Measurements from ENCODE around the gene ZNF780A. TPM values are rescaled to one million over a fixed set of nuclear protein-coding genes. Genes with fewer than 3 reads are reported as not detected.
"Not testable (repeated sequence)": the region's sequence is repeated elsewhere in the genome, so short reads cannot be mapped to it uniquely, and the experiment has no call there.

Gene ZNF780A
- total RNA-seq, result 10.2 and 10.5 TPM in 2 replicates

DNA sequence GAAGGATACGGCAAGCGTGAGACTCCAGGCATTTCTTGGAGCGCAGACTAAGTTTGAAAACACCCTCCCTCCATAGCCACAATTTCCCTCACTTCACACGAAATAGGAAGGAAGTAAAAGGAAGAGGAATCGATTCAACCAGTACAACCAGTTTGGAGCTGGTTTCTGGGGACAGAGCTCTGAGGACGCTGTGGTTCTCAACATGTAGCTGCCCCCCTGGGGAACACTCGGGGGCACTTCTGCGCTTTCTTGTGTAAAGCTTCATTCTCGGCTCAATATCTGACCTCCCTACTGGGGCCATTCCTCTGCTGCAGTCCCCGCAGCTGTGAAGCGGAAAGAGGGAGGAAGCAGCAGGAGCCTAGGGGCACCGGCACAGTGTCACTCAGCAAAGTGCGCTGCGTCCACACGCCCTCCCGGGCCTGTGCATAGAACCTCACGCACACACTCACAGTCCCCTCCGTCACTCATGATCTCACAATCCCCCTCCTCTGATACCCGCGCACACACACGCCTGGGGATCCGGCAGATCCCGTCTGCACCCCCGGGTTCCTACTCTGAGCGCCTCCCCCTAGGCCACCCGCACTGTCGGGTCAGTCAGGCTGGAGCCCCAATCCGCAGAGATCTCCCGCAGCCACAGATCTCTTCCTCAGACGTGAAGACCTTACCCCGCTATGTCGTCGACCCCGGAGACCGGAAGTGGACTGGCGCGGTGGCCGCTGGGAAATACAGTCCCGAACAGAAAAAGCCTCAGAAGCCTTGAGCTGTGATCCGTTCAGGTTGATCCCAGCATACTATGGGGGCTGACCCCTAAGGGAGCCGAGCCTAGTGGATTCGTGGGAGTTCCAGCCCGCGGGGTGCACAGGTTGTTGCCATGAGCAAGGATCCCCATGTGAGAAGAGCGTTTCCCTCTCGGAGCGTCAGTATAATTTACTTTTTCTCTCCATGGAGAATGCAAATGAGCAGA, at the start of gene ZNF780A:
ZNF780A (minus strand) TSS at position 703 of the 964 bp plus-strand sequence. CDS start 6,190 bp downstream, outside the sequence.
- DNase-seq (ENCODE audit: low read depth in 2 of 2), result peak; percentile 54 to 69

DNA sequence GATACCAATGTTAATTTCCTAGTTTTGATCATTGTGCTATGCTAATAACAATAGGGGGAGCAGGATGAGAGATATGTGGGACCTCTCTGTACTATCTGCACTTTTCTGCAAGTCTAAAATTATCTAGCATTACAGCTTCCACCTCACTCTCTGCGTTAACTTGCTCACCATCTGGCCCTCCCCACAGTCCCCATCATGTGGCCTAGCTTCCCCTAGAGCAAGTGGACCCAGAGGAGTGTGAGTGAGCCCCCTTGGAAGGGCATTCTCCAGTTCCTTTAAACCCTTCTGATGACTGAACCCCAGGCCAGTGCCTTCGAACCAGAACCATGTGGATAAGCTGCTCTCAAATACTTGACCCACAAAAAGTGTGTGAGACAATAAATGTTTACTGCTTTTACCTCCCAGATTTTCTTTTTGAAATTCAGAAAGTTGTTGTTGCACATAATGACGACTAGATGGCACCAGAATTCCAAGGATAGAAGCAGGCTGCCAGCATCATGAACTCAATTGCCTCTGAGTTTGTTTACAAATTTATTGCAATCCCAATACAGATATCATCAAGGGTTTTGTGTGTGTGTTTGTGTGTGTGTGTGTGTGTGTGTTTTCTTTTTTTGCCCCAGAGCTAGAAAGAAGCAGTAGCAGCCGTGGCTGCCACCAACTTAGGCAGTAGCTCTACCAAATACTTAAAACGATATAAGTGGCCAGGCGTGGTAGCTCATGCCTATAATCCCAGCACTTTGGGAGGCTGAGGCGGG, 49.0 kb upstream of the ZNF780A start:
- DNase-seq (ENCODE audit: low read depth in 2 of 2), result peak; percentile 43 to 64

DNA sequence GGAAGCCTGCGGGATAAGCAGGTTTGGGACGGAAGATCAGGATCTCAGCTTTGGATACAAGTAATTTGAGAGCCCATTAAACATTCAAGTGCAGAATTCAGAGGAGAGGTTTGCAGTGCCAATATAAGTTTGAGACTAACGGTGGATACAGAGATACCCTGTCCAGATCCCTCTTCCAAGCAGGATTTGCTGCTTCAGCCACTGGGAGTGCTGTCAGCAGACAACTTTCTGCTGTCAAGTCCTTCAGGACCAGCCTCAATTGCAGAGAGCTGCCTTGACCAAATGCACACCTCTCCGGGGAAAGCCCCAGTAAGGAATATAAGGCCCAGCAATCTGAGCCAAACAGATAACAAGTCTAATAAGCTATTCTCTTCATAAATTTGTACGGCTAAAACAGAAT, 46.1 kb upstream of the ZNF780A start:
- DNase-seq (ENCODE audit: low read depth in 2 of 2), result no peak

DNA sequence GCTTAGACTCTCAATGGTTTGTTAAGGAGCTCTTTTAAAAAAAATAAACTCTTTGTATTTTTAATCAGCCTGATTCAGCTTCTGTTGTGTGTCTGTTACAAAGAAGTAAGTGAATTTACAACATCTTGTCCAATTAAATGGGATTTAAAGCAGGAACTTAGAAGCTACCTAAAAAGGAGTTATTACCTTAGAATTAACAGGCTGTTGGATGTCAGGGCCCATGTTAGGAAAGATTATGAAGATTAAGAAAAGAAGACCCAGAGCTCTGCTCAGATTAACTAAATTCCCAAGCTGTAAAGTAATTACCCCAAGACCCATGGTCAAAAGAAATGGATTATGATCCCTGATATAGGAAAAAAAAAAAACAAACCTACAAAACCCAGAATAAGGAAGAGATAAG, 44.1 kb upstream of the ZNF780A start:
- DNase-seq (ENCODE audit: low read depth in 2 of 2), result no peak

DNA sequence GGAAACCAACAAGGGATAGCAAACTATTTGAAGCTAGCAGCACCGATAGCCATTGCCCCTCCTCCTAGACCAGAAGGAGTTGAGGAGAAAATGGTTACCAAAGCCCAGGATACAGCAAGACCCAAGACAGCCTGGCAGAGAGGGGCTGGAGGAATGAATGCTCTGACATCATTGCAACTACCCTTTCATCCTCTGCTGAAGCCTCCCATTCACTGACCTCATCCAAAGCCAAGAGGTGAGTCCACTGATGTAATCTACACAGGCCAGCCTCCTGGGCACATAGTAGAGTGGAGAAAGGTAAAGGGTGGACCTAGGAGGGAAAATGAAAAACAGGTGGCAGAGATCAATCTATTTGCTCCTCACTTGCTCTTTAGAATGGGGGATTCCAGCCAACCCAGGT, 42.7 kb upstream of the ZNF780A start:
- DNase-seq (ENCODE audit: low read depth in 2 of 2), result no peak

DNA sequence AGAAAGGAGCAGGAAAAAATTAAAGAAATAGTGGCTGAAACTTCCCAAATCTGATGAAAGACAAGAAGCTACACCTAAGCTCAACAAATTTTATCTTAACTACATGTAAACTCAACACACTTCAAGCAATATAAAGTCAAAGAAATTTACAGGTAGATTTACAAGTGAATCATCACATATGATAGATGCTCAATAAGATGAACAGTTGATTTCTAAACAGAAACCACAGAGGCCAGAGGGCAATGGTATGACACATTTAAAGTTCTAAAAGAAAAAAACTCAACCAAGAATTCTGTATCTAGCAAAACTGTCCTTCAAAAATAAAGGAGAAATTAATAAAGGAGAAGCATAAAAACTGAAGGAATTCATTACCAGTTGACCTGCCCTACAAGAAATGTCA, 39.3 kb upstream of the ZNF780A start:
- DNase-seq (ENCODE audit: low read depth in 2 of 2), result no peak

DNA sequence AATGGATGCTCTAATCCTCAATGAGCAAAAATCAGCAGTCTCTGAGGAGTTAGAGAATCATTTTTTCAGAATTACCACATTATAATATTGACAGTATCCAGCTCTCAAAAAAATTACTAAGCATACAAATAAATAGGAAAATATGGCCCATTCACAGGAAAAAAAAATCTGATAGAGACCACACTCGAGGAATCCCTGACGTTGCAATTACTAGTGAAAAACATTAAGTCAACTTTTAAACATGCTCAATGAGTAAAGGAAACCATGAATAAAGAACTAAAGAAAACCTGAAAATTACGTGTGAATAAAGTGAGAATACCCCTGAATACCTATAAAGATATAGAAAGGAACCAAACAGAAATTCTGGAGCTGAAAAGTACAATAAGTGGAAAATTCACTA, 38.7 kb upstream of the ZNF780A start:
- DNase-seq (ENCODE audit: low read depth in 2 of 2), result no peak

DNA sequence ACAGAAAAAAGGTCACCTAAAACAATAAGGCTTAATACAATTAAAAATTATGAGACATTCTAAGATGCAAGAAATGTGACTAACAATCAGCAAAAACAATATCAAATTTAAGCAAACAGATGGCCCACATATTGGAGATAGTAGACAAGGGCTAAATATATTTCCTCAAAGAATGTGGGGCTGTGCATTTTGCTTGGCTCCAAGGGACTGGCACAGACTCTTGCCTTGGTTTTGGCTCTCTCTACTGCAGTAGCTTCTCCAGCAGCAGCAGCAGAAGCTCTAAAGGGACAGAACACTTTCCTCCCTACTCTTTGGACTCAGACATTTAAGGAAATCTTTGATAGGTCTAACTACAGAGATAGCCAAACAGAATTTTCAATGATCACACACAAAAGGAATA, 38.2 kb upstream of the ZNF780A start:
- DNase-seq (ENCODE audit: low read depth in 2 of 2), result no peak

DNA sequence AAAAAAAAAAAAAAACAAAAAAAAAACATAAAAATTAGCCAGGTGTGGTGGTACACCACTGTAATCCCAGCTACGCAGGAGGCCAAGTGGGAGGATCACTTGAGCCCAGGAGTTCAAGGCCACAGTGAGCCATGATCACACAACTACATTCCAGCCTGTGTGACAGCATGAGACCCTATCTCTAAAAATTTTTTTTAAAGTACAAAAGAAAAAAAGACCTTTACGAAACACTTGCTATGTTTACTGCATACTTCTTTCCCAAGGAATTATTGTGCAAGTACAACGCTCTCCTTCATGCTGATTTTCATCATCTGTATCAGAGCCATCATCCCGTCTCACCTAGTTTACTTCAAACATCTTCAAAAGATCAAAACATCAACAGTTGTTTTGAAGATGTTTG, 28.6 kb upstream of the ZNF780A start:
- DNase-seq (ENCODE audit: low read depth in 2 of 2), result no peak

DNA sequence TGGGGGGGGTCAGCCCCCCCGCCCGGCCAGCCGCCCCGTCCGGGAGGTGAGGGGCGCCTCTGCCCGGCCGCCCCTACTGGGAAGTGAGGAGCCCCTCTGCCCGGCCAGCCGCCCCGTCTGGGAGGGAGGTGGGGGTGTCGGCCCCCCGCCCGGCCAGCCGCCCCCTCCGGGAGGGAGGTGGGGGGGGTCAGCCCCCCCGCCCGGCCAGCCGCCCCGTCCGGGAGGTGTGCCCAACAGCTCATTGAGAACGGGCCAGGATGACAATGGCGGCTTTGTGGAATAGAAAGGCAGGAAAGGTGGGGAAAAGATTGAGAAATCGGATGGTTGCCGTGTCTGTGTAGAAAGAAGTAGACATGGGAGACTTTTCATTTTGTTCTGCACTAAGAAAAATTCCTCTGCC, 27.9 kb upstream of the ZNF780A start:
- not testable (repeated sequence) for DNase-seq (ENCODE audit: low read depth in 2 of 2)

DNA sequence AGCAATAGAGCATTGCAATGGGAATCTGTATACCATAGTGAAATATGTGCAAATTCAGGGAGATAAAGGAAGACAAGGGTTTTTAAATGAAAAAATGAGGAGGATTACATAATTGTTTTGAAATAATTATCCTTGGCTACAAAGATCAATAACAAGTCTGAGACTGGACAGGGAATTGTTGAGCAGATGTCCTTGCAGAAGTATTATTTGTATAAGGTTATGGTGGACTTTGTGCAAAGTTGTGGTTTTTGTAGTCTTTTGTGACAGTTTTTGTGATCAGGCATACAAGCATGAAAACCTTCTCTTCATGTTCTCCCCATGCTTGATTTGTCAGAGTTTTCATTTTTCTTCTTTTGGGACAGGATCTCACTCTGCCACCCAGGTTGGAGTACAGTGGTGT, 25.3 kb upstream of the ZNF780A start:
- no peak for DNase-seq (ENCODE audit: low read depth in 2 of 2)

DNA sequence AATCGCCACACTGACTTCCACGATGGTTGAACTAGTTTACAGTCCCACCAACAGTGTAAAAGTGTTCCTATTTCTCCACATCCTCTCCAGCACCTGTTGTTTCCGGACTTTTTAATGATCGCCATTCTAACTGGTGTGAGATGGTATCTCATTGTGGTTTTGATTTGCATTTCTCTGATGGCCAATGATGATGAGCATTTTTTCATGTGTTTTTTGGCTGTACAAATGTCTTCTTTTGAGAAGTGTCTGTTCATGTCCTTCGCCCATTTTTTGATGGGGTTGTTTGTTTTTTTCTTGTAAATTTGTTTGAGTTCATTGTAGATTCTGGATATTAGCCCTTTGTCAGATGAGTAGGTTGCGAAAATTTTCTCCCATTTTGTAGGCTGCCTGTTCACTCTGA, 23.4 kb upstream of the ZNF780A start:
- DNase-seq (ENCODE audit: low read depth in 2 of 2), result not testable (repeated sequence)

DNA sequence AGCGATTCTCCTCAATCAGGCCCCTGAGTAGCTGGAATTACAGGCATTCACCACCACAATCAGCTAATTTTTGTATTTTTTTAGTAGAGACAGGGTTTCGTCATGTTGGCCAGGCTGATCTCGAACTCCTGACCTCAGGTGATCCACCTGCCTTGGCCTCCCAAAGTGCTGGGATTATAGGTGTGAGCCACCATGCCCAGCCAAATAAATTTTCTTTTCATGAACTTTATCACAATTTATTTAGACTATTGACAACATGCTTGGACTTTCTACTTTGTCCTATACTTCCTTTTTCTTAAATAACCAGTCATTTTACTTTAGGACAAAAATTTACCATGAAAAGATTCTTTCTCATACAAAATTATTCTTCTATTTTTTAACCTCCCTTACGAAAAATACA, 21.5 kb upstream of the ZNF780A start:
- DNase-seq (ENCODE audit: low read depth in 2 of 2), result not testable (repeated sequence)

DNA sequence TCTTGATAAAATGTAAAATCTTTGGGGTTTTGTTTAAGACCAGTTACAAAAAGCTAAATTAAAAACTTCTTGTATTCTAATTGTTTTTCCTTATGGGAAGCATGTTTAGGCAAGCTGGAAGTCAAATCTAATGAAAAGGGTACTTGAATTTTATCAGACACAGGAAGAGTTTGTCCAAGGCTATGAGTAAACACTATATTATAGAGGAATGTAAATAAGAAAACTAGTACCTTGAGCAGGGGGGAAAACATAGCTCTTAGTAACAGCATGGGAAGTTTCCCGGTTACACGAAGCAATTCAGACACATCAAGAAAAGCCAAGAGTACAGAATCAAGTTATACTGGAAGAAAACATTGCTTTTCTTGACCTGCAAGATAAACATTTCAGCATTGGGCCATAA, 19.8 kb upstream of the ZNF780A start:
- DNase-seq (ENCODE audit: low read depth in 2 of 2), result no peak

DNA sequence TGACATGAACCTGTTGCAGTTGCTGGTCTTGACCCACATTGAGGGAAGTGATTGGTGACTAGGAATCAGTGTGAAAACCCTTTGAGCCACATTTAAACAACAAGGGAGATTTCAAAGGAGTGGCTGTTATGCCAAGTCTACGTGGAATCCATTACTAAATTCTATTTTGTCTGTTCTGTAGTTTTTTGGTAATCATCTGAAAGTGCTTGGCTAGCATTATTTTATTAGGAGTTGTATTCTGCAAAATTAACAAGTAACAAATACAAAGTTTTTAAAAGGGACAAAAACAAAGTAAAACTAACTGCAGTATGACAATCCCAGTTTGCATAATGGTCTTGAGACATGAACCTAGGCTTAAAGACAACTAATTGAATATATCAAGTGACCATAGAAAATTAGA, 14.0 kb upstream of the ZNF780A start:
- DNase-seq (ENCODE audit: low read depth in 2 of 2), result no peak

DNA sequence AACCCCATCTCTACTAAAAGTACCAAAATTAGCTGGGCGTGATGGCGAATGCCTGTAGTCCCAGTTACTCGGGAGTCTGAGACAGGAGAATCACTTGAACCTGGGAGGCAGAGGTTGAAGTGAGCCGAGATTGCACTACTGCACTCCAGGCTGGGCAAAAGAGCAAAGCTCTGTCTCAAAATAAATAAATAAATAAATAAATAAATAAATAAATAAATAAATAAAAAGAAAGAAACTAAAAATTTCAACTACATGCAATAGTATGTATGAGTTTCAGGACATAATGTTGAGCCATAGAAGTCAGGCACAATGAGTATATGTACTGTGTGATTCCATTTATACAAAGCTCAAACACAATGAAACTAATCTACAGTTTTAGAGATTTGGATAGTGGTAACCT, 12.9 kb upstream of the ZNF780A start:
- DNase-seq (ENCODE audit: low read depth in 2 of 2), result no peak

DNA sequence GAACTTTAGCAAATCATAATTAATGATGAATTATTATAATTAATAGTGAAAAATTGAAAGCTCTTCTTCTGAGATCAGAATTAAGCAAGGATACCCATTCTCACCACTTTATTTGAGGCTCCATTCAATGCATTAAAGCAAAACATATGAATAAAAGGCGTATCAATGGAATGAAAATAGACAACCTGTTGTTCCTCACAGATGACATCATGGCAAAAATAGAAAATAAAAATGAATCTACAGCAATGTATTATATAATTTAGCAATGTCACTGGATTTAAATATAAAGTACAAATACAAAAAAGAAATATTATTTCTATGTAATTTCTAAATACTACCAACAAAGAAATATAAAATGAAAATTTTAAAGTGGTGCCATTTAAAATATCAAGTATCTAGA, 11.1 kb upstream of the ZNF780A start:
- DNase-seq (ENCODE audit: low read depth in 2 of 2), result no peak

DNA sequence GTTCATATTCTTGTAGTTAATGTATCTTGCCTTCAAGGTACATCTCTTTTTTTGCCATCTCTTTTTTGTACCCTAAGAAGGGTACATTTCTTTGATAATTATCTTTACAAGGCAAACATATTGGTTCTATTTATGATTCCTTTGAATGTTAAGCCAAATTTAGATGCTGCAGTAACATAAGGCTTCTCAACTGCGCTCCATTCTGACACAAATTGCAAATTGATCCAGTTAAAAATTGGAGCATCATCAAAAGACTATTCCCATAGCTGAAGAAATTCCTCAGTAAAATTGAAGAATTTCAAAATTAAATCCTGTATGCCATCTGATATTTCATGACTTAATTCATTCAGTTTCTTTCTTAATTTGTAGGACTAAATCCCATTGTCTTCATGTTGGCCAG, 2.7 kb upstream of the ZNF780A start:
- DNase-seq (ENCODE audit: low read depth in 2 of 2), result no peak

DNA sequence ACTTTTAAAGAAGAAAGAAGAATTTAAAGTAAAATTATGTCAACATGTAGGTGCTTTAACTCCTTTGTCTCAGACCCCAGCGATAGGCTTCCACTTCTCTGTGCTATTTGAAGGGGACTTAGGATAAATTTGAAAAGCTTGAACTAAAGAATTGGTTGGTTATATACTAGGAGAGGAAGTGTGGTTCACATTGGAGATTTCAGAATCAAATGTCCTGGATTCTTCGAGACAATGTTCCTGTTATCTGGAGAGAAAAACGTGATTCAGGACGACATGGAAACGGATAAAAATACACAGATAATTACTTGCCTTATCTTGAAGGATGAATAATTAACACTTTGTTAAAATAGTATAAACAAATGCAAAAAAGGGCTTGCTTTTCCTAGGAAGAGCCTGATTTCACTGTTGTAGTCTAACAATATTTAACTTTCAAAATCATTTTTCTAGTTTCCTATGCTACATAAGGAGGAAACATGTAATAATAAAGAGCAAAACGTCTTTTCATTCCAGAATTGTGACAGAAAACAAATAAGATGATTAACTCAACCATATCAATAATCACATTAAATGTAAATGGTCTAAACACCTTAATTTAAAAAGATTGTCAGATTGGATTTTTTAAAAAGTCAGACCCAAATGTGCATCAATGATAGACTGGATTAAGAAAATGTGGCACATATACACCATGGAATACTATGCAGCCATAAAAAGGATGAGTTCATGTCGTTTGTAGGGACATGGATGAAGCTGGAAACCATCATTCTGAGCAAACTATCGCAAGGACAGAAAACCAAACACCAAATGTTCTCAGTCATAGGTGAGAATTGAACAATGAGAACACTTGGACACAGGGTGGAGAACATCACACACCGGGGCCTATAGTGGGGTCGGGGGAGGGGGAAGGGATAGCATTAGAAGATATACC, 724 bp upstream of the ZNF780A start:
- no peak for DNase-seq (ENCODE audit: low read depth in 2 of 2)

DNA sequence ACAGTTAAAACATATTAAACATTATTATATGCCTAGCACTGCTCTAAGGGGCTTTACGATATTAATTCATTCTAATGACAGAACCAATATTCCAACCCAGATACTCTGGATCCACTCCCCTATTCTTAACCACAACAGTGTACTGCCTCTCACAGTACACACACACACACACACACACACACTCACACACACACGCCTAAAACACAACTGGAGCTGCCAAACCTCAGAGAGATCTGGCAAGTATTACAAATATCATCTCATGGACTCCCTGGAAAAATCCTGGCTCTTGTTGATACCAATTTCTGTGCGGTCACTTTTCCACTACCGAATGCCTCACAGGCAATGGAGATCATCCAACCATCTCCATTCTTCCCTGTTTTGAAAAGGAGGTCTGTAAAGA, 1.3 kb downstream of the ZNF780A start:
- DNase-seq (ENCODE audit: low read depth in 2 of 2), result no peak

DNA sequence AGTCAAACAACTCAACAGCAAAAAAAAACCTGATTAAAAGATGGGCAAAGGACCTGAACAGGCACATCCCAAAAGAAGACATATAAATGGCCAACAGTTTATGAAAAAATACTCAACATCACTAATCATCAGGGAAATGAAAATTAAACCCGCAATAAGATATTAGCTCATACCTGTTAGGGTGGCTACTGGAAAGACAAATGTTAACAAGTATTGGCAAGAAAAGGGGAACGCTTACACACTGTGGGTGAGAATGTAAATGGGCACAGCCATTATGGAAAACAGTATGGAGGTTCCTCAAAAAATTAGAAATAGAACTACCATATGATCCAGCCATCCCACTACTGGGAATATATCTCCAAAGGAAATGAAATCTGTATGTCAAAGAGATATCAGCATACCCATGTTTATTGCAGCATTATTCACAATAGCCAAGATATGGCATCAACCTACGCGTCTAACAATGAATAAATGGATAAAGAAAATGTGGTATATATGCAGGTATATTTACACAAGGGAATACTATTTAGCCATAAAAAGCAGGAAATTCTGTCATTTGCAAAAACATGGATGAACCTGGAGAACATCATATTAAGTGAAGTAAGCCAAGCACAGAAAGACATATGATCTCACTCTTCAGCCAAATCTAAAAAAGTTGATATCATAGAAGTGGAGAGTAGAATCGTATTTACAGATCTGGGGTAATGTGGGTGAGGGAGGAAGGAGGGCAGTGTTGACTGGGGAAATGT, 2.3 kb downstream of the ZNF780A start:
- no peak for DNase-seq (ENCODE audit: low read depth in 2 of 2)
